ENCODE measurements around the gene WDR89.
"Not testable (repeated sequence)": the region's sequence is repeated elsewhere in the genome, so short reads cannot be mapped to it uniquely, and the experiment has no call there.

WDR89 gene

GRCh38 chr14:63656194-63656593, 14.5 kb upstream of the WDR89 start:
- DNase-seq (ENCODE audit: low read depth, low spot score) = no peak
- H3K27ac ChIP-seq = no peak overlapping the region

DNA sequence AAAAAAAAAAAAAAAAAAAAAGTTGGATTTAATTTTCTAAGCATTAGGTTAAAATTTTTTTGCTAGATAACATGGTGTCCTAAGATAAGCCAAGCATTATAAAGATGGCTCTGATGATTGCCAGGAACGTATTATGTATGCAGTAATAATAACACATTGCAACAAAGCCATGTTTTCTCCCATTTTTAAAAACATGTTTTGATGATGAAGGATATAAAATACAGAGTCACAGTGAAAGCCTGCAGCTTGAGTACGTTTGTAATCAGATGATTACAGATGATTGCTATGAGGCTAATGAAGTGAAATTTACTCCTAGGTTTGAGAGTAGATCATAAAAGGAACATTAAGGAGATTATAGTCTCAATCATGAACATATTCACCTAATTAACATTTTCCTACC, 13.3 kb upstream of the WDR89 start:
- no peak overlapping the region for H3K27ac ChIP-seq
- DNase-seq (ENCODE audit: low read depth, low spot score) = no peak

GRCh38 chr14:63654346-63654745, 12.7 kb upstream of the WDR89 start:
- DNase-seq (ENCODE audit: low read depth, low spot score) = no peak
- H3K27ac ChIP-seq = no peak overlapping the region

- no peak for DNase-seq (ENCODE audit: low read depth, low spot score)
- H3K27ac ChIP-seq = no peak overlapping the region
Observed at GRCh38 chr14:63652406-63652805, 10.7 kb upstream of the WDR89 start.

DNA sequence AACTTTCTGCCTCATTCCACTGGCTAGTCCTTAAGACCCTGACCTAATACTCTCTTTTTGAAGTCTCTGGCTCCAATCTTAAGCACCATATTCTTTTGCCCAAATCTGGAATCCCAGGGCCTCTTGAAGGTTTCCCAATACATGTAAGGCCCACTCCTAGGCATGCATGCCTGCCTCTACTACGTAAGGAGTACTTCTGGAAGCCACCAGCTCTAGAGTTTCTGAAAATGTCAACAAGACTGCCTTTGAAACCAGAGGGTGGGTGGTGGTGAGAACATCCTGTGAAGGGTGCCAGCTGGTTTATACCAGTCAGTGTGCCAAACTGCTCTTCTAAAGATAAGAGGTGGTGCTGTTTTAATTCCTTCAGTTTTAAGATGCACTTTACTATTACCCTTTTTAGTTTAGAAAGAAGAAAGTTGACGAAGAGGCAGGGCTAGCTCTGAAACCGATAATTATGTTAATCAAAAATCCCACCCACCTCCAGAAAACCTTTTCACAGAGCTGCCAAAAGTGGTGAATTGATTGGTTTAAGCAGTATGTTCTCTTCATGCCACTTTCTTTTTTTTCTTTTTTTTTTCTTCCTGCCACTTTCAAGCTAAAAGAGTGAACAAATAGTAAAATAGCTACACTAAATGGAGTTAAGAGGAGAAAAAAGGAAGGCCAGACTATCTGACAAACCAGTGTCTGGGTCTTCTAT, 8.7 kb upstream of the WDR89 start:
- H3K27ac ChIP-seq = no peak overlapping the region
- no peak for DNase-seq (ENCODE audit: low read depth, low spot score)

GRCh38 chr14:63647696-63648410, 6.2 kb upstream of the WDR89 start:
- no peak overlapping the region for H3K27ac ChIP-seq
- DNase-seq (ENCODE audit: low read depth, low spot score) = no peak

GRCh38 chr14:63644741-63645140, 3.1 kb upstream of the WDR89 start:
- no peak for DNase-seq (ENCODE audit: low read depth, low spot score)
- no peak overlapping the region for H3K27ac ChIP-seq

GRCh38 chr14:63642656-63643382, 1.1 kb upstream of the WDR89 start:
- DNase-seq (ENCODE audit: low read depth, low spot score) = no peak
- peak overlapping the region; percentile 91 for H3K27ac ChIP-seq

DNA sequence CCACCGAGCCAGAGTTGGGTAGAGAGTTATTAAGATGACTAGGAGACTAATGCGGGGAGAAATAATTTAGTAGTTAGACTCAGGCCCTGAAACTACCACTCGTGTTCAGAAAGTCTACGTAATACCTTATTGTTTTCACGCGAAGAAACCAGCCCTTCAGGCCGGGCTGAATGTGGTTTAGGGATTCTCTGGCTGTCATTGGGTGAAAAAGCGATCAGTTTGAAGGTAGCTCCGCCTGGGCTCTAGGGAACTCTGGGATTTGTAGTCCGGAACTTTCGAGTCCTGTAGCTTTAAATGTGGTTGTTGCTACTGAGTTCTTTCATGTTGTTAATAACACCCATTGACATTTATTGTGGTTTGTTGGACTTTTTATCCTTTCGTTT, 549 bp upstream of the WDR89 start:
- DNase-seq (ENCODE audit: low read depth, low spot score) = peak; percentile 84
- H3K27ac ChIP-seq = peak overlapping the region; percentile 91

DNA sequence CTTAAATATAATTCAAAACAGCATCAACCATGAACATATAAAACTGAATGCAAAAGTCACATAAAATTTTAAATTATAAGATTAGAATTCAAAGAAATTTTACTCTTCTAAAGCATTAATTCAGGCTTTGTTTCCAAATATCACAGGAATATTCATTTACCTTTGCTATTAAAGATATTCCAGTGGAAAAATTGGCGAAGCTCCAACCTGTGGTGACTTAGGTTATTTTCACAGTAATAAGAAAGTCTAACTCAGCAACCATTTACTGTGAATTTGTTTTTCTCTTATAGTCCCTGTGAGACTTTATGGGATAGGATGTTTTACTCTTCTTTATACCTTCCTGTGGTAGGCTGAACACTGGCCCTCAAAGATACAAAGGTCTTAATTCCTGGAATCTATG, 3.2 kb downstream of the WDR89 start:
- no peak overlapping the region for H3K27ac ChIP-seq
- DNase-seq (ENCODE audit: low read depth, low spot score) = no peak

- not testable (repeated sequence) for DNase-seq (ENCODE audit: low read depth, low spot score)
Observed at GRCh38 chr14:63636094-63636635, 5.5 kb downstream of the WDR89 start.

DNA sequence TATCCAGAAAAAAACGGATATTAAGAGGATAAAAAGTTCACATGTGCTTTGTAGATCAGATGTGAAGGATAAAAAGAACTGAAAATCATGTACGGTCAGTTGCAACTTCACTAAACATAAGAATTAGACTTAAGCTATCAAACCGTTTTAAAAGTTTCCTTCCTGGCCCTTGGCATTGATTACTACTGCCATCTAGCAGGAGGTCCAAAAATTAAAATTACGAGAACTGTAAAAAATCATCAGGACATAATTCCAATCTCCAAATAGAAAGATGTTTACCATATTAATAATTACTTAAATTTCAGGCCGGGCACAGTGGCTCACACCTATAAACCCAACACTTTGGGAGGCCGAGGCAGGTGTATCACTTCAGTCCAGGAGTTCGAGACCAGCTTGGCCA, 7.9 kb downstream of the WDR89 start:
- no peak overlapping the region for H3K27ac ChIP-seq
- no peak for DNase-seq (ENCODE audit: low read depth, low spot score)

More at GRCh38 chr14:63636094-63636635, 5.5 kb downstream of the WDR89 start:
- H3K27ac ChIP-seq = not testable (repeated sequence)

DNA sequence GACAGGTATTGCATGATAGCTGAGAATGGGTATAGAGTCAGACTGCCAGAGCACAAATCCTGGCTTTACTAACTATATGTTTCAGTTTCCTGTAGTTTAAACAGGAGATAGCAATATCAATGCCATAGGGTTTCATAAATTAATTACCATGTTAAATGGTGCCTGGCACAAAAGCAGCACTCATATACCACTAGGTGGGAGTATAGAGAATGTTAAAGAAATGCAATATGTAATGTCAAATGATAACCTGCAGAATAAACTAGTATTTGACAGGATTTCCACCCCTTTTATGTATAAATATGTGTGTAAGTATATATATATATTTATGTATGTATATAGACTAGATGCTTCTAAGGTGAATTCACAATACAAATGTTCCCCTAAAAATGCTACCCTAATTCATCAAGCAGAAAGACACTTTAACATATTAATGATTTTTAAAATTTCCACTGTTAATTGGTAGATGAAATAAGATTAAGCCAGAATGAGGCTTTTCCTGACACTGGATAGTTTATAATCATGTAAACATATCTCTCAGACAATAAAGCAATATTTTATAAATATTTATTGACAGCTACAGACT, 8.6 kb downstream of the WDR89 start:
- DNase-seq (ENCODE audit: low read depth, low spot score) = no peak

GRCh38 chr14:63624701-63625100, 17.0 kb downstream of the WDR89 start:
- no peak overlapping the region for H3K27ac ChIP-seq
- DNase-seq (ENCODE audit: low read depth, low spot score) = no peak

More for the DNA sequence above, 8.6 kb downstream of the WDR89 start:
- no peak overlapping the region for H3K27ac ChIP-seq

- DNase-seq (ENCODE audit: low read depth, low spot score) = no peak
- H3K27ac ChIP-seq = no peak overlapping the region
Observed at GRCh38 chr14:63624203-63624602, 17.5 kb downstream of the WDR89 start.

DNA sequence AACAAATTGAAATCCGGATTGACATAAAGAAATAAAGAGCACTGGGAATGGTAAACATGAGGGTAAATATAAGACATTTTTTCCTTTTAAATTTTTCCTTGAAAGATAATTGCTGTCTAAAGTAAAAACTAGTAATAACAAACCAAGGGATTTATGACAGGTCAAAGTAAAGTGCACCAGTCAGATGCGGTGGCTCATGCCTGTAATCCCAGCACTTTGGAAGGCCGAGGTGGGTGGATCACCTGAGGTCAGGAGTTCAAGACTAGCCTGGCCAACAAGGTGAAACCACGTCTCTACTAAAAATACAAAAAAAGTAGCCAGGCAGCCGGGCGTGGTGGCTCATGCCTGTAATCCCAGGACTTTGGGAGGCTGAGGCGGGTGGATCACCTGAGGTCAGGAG, 19.7 kb downstream of the WDR89 start:
- H3K27ac ChIP-seq; DNase-seq (ENCODE audit: low read depth, low spot score): not testable (repeated sequence)

DNA sequence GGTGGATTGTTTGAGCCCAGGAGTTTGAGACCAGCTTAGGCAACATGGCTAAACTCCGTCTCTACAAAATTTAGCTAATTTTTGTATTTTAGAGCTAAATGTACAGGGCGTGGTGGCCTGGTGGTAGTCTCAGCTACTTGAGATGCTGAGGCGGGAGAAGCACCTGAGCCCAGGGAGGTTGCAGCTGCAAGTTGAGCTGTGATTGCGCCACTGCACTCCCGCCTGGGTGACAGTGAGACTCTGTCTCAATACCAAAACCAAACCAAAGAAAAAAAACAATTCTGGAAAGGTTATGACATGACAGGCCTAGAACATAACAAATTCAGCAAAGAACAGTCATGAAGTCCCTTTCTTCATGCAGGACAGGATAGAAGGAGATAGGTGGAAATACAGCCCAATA, 25.7 kb downstream of the WDR89 start:
- H3K27ac ChIP-seq = no peak overlapping the region
- no peak for DNase-seq (ENCODE audit: low read depth, low spot score)

DNA sequence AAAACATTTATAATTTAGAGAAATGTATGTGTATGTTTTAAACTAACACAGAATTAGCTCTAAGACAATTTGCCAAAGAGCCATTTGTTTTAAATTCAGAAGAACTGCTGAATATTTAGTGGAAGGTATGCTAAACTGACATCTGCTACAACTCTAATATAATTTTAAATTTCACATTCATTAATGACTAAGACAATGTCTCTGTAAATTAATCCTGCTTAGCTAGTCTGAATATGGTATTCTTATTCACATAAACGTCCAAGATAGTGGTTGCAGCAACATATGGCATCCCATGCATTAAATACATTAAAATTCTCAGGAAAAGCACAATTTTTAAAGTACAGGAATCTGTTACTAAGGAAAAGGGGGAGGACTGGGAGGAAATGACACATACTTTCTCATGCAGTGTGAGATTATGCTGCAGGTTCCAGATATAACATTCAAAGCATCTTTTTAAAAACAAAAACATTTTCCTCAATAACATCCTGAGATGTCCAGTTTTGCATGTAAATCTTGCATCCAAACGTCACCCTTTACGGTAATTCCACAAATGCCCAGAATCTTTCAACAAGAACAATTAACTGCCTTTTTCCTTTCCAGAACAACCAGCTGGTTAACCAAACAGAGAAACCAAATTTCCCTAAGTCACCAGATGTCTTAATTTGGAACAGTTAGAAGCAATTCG, 26.9 kb downstream of the WDR89 start:
- no peak for DNase-seq (ENCODE audit: low read depth, low spot score)
- H3K27ac ChIP-seq = no peak overlapping the region

DNA sequence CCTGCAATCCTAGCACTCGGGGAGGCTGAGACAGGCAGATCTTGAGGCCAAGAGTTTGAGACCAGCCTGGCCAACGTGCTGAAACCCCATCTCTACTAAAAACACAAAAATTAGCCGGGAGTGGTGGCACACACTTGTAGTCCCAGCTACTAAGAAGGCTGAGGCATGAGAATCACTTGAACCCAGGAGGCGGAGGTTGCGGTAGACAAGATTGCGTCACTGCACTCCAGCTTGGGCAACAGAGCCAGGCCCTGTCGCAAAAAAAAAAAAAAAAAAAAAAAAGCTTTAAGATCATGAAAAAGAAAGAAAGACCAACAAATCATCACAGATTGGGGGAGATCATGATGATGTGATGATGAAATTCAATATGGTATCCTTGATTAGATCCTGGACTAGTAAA, 30.6 kb downstream of the WDR89 start:
- no peak for DNase-seq (ENCODE audit: low read depth, low spot score)
- H3K27ac ChIP-seq = no peak overlapping the region

- no peak overlapping the region for H3K27ac ChIP-seq
- DNase-seq (ENCODE audit: low read depth, low spot score) = no peak
Observed at GRCh38 chr14:63605041-63605532, 36.6 kb downstream of the WDR89 start.
